GOT3 (cell line): ENCODE data around the gene SLC25A19.

Source experiments
- DNase-seq: peaks from one replicate; lab custom pipeline; 2025; ENCODE audit warnings: mixed read lengths; lab: John Stamatoyannopoulos, UW

Gene SLC25A19

DNA sequence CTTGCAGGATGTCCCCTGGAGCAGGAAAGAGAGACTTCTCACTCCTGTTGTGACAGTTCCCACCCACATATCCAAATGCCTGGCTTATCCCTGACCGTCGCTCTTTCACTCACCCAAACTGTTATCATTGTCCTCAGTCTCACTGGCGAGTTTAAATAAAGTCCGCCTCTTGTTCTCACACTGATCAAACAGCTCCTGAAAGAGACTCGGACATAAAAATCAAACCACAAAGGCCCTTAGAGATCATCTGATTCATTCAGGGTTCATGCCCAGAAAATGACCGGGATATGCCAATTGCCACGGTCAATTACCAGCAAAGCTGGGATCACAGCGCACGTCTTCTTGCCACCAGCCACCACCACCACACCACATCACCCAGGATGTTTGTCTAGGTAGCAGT, 47.7 kb downstream of the SLC25A19 start:
- DNase-seq: no peak

DNA sequence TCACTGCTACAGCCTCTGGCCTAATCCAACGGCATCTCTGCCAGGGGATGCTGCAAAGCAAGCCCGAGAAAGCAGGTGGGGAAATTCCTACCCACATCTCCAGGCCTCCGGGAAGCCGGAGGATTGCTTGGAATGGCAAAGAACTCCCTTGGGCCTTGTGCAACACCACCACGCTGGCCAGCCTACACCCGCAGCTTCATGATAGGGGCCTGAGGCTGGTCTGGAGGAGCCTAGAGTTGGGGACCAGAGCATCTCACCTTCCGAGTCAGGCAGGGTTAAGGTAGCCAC, 48.1 kb downstream of the SLC25A19 start:
- DNase-seq: no peak

DNA sequence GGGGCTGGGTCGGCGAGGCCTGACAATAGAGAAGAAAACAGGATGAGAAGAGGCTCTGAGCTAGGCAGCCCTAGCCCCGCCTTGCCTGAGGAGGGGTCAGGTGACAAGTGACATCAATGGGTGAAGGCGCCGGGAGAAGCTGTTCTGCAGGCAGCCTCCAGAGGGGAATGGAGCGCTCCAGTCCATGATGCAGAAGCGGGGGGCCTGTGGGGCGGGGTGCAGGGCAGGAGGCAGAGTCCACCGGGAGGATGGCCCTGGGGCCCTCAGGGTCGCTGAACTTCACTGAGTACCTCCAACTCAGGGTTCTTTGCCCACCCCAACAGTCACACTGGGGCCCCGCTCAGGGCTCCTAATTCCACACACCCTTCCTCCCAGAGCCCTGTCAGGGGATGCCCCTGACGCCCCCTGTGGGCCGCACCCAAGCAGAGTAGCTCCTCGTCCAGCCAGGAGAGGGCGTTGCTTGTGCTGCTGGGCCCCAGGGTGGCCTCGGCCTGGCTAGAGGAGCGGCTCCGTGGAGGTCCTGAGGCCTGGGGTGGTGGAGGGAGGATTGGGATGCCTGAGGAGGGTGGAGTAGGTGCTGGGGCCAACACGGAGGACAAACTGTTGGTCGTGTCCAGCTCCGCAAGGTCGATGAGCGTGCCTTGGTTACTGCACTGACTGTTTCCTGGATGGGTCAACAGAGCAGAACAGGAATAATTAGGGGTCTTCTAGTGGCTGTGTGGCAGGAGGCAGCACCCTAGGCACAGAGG, 48.7 kb downstream of the SLC25A19 start:
- DNase-seq: no peak

DNA sequence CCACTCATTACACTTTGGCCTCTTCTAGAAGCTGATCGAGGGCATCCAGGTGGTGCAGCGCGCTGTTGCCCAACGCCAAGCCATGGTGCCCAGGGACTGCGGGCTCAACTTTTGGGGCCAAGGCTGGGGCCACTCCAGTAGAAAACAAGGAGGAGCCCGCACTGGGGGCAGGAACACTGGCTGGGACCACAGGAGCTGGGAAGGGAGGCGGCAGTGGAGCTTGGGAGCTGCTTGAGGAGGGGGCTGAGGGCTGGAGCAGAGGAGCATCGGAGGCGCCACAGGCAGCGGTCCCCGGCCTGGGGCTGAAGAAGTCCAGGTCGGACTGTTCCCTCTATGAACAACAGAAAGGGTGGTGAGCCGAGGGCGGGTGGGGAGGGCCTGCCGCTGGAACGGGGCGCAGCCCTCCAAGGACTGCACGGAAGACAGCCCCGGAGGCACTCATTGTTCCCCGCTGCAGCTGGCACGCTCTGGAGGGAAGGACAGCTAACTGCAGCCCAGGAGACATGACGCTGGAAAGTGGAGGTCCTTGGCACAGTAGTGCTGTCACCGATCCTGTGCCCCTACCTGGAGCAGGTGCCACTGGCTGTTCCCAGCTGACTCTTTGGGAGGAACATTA, 49.3 kb downstream of the SLC25A19 start:
- no peak for DNase-seq

DNA sequence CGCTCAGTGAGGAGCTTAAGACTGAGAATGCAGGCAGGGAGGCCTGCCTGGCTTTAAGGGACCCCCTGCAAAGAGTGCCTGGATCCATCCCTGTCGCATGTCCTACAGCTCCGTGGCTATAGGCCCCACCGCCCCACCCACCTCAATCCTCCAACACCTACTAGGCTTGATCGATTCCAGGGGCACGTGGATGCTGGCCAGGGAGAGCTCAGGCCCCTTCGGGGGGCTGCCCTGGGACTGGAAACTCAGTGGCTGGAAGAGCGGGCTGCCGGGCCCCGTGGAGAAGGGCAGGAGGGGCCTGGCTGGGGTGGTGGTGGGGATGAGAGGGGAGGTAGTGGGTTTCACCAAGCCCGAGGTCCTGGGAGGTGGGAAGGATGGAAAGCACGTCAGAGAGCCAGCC, 50.0 kb downstream of the SLC25A19 start:
- no peak for DNase-seq

DNA sequence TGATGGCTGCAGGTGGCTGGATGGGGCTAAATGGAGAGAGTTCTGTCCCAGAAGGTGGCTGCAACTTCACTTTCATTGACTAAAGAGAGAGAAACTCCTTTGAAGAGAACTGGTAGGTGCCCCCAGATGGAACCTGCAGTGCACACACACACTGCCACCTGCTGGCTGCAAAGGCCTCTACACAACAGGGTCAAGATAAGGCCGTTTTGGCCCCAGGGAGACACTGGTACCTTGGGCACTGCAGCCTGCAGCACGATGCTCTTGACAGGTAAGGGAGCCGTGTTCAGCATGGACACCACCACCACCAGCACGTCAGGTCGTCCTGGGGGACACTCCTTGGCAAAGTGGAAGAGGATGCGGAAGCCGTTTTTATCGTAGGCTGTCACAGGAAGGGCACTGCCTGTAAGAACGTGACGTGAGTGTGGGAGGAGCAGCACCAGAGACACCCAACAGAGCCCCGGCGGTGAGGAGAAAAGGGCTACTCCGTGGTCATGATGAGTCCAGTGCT, 50.5 kb downstream of the SLC25A19 start:
- DNase-seq: no peak

DNA sequence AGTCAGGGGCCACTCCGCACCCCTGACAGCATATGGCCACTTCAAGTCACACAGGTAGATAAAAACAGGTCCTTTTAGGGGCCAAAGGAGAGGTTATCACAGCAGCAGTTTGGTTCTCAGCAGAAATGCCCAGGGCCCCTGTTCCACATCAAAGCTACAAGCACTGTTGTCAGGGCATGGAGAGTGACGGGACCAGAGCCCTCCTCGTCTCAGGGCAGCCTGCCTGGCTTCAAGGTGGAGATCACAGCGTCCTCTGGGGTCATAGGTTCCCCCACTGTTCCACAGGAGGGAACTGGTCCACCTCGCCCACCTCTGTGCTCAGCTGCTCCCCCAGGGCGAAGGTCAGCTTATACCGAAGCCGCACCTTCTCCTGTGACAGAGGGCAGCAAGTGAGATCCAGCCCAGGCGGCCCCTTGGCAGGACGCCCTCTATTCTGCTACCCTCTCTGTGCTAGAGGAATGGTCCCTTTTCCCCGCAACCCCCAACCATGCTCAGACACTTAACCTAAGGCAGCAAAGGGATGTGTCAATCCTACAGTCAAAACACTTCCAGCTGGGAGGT, 51.1 kb downstream of the SLC25A19 start:
- no peak for DNase-seq

DNA sequence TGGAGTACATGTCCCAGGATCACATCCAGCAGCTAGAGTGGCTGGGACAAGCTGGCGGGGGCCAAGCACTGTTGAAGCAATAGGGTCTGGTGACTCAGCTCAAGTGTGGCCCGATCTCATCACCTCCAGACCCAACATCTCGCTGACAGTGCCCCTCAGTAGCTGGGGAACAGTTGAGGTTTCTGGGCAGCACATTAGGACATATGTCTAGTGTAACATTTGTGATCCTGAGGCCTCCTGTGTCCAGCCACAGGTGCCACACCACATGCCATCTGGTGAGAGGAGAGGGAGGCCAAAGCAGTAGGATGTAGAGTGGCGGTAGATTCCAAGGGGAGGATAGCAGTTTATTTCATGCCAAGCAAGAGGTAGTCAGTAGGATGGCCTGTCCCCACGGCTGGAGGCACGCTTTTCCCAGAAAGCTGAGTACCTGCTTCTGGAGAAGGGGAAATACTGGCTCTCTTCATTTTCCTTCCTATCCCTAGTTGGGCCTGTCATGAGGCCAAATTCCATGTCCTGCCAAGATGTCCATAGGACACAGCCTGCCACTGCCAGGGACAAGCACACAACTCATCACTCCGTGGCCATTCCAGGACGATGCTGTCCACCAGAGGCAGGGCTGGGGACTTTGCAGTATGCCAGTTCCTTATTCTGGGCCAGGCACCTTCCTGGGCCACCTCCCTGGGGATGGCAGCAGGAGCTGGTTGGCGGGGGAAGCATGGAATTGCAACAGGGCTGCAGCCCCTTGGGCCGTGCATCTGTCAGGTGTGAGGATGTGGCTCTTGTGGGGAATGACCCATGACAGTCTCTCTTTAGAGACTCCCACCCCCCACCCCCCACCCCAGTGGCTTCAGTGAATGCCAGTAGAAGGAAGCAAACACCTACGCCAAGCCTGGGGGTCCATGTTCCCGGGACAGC, 51.9 kb downstream of the SLC25A19 start:
- DNase-seq: no peak

DNA sequence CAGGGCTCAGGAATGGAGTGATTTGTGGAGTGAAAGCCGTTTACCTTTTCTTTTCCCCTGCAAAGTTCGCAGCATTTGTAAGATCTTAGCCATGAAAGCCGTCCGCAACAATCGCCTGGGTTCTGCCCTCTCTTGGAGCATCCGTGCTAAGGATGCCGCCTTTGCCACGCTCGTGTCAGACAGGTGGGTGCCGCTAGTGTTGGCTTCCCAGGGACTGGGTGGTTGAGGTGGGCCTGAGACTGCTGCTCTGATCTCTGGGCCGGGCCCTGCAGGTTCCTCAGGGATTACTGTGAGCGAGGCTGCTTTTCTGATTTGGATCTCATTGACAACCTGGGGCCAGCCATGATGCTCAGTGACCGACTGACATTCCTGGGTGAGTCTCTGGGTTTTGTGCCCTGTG, 56.4 kb downstream of the SLC25A19 start:
- no peak for DNase-seq

DNA sequence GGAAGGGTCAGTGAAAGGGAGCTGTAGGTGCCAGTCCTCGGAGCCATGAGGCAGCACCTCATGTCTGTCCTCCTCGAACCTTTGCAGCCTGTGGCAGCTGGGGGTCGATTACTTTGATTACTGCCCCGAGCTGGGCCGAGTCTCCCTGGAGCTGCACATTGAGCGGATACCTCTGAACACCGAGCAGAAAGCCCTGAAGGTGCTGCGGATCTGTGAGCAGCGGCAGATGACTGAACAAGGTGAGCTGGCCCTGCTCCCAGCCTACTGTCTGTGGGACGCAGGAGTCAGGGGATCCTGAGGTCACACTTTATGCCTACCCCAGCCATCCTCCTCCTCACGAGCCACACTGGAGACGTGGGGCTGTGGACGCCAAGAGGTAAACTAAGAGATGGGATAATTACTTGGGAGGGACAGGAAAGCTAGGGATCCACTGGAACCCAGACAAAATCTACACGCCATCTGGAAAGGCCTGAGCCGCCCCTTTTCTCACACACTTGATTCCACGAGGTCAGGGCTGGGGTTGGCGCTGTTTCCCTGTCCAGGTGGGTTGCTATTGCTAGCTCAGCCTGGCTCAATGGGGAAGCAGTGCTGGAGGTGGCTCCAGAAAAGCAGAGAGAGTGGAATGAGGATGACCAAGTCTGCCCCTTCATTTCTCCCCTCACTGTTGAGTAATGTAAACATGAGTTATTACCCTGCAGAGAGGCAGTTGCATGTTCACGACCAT, 57.3 kb downstream of the SLC25A19 start:
- DNase-seq: no peak

DNA sequence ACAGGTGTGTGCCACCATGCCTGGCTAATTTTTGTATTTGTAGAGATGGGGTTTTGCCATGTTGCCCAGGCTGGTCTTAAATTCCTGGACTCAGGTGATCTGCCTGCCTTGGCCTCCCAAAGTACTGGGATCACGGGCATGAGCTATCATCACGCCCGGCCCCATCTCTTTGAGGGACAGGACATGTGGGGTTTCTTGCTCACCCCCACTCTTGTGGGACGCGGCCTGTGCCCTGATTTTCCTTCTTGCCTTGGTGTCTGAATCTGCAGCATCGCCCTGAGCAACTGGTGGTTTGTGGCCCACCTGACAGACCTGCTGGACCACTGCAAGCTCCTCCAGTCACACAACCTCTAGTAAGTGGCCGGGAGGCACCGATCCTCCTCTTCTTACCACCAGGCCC, 58.2 kb downstream of the SLC25A19 start:
- no peak for DNase-seq

DNA sequence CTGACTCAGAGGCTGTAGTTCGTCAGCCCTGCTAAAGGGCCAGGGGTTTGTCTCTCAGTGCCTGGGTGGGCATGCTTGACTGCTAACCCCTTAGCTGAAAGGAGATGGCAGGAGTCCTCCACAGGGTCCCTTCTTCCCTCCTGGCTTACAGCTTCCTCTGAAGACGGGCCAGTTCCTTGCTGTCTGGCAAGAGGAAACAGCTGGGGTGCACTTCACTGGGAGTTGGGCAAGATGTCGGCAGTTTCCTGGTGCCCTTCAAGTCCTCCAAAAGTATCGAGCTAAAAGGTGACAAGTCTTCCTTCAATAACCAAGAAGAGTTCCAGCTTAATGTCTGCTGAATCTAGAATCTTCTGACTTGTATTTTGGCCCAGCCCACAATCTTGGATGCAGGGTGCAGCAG, 60.4 kb downstream of the SLC25A19 start:
- DNase-seq: no peak

DNA sequence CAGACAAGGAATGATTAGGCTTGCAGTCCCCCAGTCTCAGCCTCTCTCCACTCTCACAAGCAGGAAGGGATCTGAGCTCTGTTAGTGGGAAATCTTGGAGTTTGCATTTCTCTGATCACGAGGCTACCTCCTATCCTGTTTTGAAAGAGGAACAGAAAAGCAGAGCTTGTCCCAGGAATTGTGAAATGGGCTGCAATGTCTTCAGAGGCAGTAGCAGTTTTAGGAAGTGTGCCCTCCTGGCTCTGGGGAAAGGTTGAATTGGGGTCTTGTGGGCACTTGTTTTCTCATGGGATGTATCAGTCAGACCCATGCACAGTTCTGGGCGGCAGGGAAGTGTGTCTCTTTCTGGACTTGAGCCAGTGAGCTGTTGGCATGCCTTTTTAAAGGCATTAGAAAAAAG, 60.9 kb downstream of the SLC25A19 start:
- no peak for DNase-seq

DNA sequence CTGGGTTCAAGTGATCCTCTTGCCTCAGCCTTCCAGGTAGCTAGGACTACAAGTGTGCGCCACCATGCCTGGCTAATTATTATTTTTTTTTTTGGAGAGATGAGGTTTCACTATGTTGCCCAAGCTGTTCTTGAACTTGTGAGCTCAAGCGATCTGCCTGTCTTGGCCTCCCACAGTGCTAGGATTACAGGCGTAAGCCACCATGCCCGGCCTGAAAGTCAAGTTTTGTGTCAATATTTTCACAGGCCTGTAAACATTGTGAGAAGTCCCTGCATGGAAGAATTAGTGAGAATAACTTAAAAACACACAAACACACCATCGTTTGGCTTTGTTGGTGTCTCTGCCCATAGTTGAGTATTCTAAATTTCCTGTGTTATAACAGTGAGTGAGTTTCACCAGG, 61.5 kb downstream of the SLC25A19 start:
- DNase-seq: no peak

DNA sequence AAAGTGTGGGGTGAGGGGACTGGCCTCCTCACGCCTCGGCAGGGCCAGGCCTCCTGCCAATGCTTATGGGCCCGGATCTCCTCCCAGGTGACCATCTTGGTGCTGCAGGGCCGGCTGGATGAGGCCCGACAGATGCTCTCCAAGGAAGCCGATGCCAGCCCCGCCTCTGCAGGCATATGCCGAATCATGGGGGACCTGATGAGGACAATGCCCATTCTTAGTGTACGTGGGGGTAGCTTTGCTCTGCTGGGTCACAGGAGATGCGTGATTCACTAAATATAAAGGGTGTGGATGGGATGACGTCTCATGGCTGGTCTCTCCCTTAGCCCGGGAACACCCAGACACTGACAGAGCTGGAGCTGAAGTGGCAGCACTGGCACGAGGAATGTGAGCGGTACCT, 64.2 kb downstream of the SLC25A19 start:
- no peak for DNase-seq
